ENCODE measurements around the gene SCYGR2.

DNA sequence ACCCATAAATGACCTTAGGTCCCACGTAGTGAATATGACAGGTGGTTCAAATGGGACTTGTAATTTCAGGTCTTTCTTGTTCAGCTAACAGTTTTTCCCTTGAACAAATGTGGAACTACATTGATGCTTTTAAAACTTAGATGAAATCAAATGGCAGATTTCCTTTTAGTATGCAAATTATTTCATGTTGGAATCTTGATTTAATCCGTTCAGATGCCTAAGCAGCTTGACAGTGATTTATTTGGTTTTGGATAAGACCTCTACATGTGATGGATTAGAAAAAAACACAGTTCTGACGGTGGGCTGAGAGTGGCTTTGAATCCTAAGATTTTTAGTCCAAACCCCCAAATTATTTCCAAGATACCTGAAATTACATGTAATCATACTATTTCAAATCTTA, 35.5 kb downstream of the SCYGR2 start:
- TF ChIP-seq, protein P1, sequence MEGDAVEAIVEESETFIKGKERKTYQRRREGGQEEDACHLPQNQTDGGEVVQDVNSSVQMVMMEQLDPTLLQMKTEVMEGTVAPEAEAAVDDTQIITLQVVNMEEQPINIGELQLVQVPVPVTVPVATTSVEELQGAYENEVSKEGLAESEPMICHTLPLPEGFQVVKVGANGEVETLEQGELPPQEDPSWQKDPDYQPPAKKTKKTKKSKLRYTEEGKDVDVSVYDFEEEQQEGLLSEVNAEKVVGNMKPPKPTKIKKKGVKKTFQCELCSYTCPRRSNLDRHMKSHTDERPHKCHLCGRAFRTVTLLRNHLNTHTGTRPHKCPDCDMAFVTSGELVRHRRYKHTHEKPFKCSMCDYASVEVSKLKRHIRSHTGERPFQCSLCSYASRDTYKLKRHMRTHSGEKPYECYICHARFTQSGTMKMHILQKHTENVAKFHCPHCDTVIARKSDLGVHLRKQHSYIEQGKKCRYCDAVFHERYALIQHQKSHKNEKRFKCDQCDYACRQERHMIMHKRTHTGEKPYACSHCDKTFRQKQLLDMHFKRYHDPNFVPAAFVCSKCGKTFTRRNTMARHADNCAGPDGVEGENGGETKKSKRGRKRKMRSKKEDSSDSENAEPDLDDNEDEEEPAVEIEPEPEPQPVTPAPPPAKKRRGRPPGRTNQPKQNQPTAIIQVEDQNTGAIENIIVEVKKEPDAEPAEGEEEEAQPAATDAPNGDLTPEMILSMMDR (IDR thresholded peaks at IDR 0.05; ENCODE audit: low read depth, low read length, missing input control): no peak
- TF ChIP-seq RXRA (IDR thresholded peaks at IDR 0.05) (no peak), FOXA1 (IDR thresholded peaks at IDR 0.05) (no peak), TAF1 (conservative IDR thresholded peaks at IDR 0.05) (no peak), GABPA (IDR thresholded peaks at IDR 0.05 in 1 of 2, conservative IDR thresholded peaks at IDR 0.05 in 1 of 2) (no peak), YY1 (IDR thresholded peaks at IDR 0.05) (no peak)
- TF ChIP-seq, protein P2, sequence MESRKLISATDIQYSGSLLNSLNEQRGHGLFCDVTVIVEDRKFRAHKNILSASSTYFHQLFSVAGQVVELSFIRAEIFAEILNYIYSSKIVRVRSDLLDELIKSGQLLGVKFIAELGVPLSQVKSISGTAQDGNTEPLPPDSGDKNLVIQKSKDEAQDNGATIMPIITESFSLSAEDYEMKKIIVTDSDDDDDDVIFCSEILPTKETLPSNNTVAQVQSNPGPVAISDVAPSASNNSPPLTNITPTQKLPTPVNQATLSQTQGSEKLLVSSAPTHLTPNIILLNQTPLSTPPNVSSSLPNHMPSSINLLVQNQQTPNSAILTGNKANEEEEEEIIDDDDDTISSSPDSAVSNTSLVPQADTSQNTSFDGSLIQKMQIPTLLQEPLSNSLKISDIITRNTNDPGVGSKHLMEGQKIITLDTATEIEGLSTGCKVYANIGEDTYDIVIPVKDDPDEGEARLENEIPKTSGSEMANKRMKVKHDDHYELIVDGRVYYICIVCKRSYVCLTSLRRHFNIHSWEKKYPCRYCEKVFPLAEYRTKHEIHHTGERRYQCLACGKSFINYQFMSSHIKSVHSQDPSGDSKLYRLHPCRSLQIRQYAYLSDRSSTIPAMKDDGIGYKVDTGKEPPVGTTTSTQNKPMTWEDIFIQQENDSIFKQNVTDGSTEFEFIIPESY (IDR thresholded peaks at IDR 0.05): no peak

Data from liver (tissue), 3 donors.